K562 (cell line): ENCODE data around the gene EXOC6.

ENCODE experiments used
- BRD4 ChIP-seq: fragments of 200-600 bp; sonication (generic); IDR thresholded peaks from 2 replicates; pipeline ENCODE4 v1.6.1; 2017; ENCODE audit warnings: inconsistent platforms
- PHTF2 ChIP-seq: fragments of 250-450 bp; sonication (Bioruptor Pico); IDR thresholded peaks from 2 replicates; pipeline ENCODE4 v1.5.0; 2021; ENCODE audit warnings: mild to moderate bottlenecking
- RFX7 ChIP-seq: fragments of 250-450 bp; sonication (Bioruptor Pico); IDR thresholded peaks from 2 replicates; pipeline ENCODE4 v1.5.1; 2021; ENCODE audit warnings: mild to moderate bottlenecking
- TF ChIP-seq, protein P1 (sequence below), 3 experiments: IDR thresholded peaks in 2 of 3; conservative IDR thresholded peaks in 1 of 3; 2 replicates each; pipeline ENCODE4 v1.5.1; 2011 to 2012; ENCODE audit warnings: low read length in 3 of 3, mild to moderate bottlenecking in 3 of 3, control low read depth in 2 of 3, improper control_type of control experiment in 1 of 3, inconsistent platforms in 1 of 3, low read depth in 1 of 3, mixed read lengths in 1 of 3, moderate library complexity in 1 of 3; ENCODE audit not compliant: insufficient read depth in 2 of 3
- TF ChIP-seq, protein P2 (sequence below): fragments of 450-650 bp; IDR thresholded peaks from 2 replicates; pipeline ENCODE4 v1.6.1; 2016; ENCODE audit warnings: missing biosample characterization, missing genetic modification characterization

DNA sequence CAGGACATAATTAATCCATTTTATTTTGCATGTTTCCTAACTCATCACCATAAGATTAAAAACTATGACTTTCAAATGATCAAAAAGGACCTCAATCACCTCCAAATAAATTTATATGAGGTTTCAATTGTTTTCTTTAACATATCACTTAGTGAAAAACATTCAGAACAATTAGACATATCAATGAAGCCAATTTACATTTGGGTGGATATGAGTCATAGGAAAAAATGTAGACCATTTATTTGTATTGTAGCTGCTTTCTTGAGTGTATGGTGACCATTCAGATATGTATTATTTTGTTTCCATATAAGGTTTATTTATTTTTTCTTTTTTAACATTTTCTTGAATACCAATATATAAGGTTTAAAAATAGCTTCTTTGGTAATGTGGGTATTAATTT, 13.3 kb upstream of the EXOC6 start:
- TF ChIP-seq PHTF2 (no peak), RFX7 (CRISPR knock-in tag) (no peak), BRD4 (no peak)
- TF ChIP-seq, protein P1, sequence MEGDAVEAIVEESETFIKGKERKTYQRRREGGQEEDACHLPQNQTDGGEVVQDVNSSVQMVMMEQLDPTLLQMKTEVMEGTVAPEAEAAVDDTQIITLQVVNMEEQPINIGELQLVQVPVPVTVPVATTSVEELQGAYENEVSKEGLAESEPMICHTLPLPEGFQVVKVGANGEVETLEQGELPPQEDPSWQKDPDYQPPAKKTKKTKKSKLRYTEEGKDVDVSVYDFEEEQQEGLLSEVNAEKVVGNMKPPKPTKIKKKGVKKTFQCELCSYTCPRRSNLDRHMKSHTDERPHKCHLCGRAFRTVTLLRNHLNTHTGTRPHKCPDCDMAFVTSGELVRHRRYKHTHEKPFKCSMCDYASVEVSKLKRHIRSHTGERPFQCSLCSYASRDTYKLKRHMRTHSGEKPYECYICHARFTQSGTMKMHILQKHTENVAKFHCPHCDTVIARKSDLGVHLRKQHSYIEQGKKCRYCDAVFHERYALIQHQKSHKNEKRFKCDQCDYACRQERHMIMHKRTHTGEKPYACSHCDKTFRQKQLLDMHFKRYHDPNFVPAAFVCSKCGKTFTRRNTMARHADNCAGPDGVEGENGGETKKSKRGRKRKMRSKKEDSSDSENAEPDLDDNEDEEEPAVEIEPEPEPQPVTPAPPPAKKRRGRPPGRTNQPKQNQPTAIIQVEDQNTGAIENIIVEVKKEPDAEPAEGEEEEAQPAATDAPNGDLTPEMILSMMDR (IDR thresholded peaks at IDR 0.05 in 2 of 3, conservative IDR thresholded peaks at IDR 0.05 in 1 of 3; ENCODE audit: insufficient read depth in 2 of 3, low read depth in 1 of 3, low read length in 3 of 3), result no peak
- TF ChIP-seq, protein P2, sequence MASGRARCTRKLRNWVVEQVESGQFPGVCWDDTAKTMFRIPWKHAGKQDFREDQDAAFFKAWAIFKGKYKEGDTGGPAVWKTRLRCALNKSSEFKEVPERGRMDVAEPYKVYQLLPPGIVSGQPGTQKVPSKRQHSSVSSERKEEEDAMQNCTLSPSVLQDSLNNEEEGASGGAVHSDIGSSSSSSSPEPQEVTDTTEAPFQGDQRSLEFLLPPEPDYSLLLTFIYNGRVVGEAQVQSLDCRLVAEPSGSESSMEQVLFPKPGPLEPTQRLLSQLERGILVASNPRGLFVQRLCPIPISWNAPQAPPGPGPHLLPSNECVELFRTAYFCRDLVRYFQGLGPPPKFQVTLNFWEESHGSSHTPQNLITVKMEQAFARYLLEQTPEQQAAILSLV, result no peak
